Posterior cingulate gyrus (tissue), 11 donors: ENCODE measurements around the gene DCP1B.
"Not testable (repeated sequence)": the region's sequence is repeated elsewhere in the genome, so short reads cannot be mapped to it uniquely, and the experiment has no call there.

ENCODE experiments used
- DNase-seq, 10 donors: peaks; one replicate each; pipeline versions ENCODE4 v3.0.0 to v3.0.0-alpha.2; 2020 to 2021; ENCODE audit warnings: mixed read lengths in 3 of 10
- intact Hi-C: fragments of 100-400 bp; cut with DNase I; formaldehyde crosslinking; loops from one replicate; pipeline ENCODE4 v1.15.1; 2023

DCP1B gene

DNA sequence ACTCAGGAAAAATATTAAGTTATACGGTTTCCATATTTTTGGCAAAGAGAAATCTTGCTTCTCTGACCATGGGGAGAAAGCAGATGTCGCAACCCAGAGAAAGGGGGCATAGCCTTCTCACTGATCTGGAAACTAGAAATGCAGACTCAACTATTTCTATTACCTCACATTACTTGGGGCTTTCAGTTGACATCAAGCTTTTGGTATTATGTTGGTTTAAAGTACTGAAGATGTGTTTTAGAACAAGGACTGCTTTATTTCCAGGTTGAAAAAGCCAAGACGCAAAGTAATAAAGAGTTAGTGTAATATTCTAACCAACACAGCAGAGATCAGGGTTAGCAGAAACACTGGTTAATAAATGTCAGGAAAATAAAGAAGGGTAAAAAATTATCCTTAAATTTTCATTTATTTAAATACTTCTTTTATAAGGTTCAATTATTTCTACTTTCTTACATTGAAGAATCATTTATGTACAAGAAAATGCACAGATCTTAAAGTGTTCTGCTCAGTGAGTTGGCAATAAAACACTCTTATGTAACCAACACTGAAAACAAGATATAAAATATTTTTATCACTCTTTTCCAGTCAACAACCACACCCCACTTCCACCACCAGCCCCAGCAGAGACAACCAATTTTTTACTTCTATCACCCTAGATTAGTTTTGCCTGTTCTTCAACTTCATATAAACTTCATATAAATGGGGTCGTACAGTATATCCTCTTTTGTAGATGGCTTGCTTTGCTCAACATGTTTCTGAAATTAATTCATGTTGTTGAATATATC is 26.0 kb downstream of the DCP1B start:
- intact Hi-C loops, result no loop called here

DNA sequence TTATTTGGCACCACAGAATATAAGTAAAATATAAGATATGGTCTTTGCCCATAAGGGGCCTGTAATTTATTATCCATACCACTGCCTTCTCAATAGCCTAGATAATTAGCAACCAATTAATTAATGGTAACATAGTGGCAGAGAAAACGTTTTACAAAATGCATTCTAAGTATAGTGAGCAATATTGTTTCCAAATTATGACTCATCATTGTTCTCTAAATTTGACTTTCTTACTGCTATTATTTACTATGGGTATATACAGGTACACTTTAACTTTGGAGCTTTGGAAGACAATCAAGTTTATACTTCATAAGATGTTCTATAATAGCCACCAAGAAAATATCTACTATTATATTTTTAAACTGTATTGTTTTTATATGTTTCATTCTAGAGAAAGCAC is 26.7 kb downstream of the DCP1B start:
- DNase-seq, result no peak

More for the DNA sequence above, 26.0 kb downstream of the DCP1B start:
- no peak for DNase-seq

DNA sequence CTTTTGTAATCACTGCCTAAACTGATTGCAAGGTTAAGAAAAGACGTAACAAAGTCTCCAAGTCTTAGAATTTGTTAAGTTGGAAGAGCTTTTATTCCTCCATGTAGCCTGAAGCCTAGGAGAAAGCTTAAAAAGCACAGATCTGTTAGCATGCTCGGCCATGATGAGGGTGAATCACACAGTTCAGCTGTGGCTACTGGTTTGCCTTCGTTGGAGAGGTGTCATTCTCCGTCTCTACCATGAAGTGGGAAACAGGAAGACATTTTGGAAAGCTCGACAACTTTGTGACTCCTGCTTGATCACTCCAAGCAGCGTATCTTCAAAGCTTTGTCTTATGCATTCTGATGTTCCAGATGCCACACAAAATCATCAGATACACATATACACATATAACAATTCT is 27.1 kb downstream of the DCP1B start:
- no peak for DNase-seq
- intact Hi-C loops, result no loop called here

More for the DNA sequence above, 26.7 kb downstream of the DCP1B start:
- intact Hi-C loops, result no loop called here

DNA sequence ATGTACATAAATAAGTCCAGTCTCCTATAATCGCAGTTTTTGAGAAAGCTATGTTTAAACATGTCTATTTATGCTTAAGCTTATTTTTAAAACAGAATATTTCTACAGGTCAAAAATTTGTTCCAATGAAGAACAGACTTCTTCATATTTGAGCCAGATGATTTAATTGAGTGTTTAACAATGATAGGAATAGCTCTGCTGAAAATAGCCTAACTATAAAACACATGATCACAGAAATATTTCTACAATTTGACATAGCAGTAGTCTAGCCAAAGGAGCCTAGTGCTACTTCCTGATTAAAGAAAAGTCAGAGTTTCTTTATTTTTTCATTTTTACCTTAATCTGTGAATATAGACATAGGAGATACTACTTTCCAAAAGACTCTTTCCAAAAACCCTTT is 29.4 kb downstream of the DCP1B start:
- no peak for DNase-seq
- intact Hi-C loops, result no loop called here

DNA sequence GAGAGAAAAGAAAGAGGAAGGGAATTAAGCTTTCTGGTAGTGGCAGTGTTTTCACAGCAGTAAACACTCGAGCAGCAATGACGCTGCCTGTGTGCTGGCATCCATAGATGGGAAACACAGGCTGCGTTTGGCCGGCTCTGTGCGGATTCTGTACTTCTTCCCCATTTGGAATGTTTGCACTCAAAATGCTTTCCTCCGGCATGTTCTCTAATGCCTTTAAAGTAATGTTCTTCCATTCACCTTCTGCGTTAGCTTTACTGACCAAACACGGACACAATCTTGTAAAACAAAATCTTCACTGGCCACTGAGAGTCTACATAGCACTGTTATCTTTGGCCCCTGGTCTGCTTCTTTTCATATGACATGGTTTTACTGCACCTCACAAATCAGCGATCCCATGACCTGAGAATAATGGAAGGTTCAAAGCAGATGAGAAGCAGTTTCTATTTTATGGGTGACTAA is 31.4 kb downstream of the DCP1B start:
- peak in 8 of 10 donors; percentile 19 to 87 (median 40) for DNase-seq
- intact Hi-C loops, result no loop called here

DNA sequence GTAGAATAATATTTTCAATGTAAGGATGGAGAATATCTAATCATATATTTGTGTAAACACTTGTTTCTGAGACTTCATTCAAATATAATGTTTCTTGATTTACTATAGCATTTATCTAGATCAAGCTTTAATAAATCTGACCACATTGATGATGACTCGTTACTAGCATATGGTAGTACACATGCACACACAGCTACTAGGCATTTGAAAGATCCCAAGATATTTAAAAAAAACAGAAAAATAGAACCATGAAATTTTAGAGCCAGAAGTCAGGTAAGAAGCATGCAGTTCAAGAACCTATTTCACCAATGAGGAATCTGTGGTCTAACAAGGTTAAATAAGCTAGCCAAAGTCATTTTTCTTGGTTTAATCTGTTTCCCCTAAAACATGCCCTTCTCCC is 32.0 kb downstream of the DCP1B start:
- intact Hi-C loops, result no loop called here
- no peak for DNase-seq

DNA sequence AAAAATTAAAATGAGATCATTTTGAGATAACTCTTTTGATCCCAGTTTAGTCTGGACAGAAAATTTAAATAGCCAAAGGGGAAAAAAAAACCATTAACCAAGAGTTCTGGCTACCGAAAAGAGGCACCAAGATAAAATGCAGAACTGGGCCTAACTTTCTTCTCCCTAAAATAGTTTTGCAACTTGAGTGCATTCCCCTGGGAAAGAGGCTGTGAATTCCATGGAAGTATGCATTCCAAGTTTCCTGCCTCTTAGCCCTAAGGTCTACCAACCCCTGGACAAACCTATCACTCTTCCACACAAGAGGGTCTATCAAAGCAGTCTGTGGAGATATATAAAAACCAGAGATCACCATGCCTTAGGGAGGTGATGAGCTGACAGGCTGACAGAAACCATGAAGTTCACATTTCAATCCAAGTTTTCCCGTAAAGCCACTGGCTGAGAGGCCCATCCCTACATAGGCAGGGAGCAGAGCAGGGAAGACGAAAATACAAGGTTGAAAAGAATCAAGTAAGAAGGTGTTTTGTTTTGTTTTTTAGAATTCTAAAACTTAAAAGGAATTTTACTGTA is 33.8 kb downstream of the DCP1B start:
- intact Hi-C loops, result no loop called here
- DNase-seq, result no peak

DNA sequence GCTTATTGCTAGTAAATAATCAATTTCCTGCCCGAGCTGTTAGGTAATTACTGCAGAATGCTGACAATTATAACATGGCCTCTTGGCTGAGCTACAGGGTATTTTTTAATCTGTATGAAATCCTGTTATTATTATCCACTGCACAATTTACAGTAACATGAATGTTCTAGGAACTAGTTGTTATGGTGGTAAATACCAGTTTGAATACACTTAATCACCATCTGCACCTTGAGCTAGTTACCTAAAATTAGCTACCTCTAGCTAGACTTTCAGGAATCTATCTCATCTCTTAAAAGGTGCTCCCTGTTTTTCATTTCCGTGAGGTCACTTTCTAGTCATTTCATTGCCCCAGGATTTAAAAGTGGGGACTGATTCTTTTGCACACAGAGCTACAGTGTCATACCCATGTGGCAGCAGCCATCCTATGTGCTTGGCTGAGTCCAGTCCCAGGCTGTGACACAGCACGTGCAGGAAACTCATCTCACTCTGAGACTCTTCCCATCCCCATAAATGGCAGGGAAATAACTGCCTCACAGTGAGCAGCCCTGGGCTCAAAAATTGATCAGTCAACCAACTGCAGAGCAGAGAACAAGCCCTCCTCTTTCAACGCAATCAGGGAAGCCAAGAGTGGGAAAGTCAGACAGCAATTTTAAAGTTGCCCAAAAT is 37.6 kb downstream of the DCP1B start:
- no peak for DNase-seq
- intact Hi-C loops, result no loop called here

DNA sequence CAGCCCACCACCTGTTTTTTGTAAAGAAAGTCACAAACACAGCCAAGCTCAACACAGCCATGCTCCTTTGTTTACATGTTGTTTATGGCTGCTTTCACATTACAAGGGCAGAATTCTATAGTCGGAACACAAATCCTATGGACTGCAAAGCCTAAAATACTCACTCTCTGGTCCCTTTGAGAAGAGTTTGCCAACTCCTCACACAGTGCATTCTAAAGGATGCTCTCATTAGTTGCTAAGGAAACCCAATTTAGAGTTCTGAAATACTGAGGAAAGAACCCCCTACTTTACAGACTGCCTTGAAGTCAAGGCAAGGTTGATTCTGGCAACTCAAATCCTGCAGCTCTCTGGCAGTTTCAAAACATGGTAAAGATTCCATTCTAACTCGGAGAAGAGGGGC is 38.3 kb downstream of the DCP1B start:
- intact Hi-C loops, result no loop called here
- no peak for DNase-seq

DNA sequence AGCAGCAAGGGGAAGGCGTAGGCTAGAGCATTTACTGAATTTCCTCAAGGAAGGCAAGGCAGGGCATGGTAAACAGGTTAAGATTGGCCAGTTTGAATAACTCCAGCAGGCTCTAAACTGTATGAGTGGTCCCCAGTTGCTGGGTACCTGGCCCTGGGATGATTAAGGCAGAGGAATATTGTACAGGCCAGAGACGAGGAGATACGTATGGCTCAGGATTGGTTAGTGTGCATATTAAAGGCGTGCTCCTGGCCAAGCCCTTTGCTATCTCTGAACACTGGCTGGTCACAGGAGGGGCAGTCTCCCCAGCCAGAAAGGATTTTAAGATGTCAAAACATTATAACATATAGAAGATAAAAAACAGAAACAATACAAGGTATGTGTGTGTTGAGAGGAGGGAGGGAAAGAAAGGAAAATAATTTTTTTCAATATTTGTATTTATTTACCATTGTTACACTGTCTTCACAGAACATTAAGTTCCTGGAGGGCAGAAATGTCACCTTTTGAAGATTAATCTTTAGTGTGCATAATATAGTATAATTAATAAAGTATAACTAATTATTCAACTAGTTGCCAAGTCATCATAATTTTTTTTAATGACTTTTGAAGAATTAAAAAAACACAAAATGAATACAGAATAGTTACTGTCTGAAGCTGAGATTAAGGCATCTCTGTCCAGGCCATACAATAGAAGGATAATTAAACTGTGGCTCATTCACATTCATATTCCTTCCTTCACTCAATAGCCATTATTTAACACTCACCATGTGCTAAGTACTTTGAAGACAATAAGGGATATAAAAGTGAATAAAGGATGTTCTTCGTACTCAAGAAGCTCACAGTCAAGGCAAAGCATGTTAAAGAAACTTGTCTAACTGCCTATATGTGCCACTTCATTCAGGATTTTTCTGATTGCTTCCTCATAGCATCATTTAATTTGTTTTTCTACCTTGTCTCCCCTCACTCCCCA is 41.9 kb downstream of the DCP1B start:
- intact Hi-C loops, result no loop called here

DNA sequence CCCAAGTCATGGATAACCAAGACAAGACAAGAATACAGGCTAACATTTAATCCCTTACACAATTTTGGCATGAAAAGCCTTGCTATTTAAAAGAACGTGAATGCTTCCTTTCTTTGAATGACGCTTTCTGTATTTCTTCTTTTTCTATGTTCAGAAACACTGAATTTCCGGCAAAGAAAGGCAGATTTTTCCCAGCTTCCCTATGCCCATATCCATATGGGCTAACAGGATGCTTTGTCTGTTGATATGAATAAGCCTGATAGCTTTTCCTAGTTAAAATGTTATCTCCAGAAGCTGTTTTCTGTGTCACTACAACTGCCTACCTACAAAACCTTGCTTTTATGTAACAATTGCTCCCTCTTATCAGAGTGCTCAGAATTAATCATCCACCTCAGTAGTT is 47.5 kb downstream of the DCP1B start:
- intact Hi-C loops, result no loop called here
- DNase-seq, result no peak

More for the DNA sequence above, 41.9 kb downstream of the DCP1B start:
- DNase-seq, result no peak

DNA sequence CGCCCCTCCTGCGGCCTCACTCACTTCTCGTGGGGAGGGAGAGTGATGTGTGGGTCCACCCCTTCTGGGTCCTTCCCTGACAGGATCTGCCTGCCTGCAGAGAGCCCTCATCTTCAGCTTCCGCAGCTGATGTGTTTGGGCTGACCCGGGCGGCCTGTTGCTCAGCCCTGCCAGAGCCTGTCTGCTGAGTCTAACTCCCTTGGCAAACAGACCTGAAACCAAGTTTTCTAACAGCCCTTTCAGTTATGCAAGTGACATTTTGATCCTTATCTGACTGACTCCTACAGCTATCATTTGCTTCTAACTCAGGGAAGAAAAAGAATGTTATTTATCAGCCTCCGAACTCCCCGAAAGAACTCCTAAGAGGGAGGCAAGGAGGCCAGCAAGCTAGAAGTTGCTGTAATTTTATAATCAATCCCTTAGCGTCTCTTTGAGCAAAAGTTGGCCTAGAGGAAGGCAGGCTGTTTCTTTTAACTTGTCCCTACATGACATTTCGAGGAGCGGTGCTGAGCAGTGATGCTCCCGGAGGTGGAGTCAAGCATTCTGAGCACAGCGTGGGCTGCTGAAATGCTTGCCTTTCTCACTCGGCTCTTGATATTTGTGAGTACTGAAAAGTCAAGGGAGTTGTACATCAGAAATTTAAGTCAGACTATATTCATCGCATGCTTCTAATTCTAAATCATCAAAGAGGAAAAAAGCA is 54.3 kb downstream of the DCP1B start:
- peak in 5 of 10 donors; percentile 38 to 91 (median 81) for DNase-seq
- intact Hi-C loops, result loop anchor here (10.0 kb wide), 1 partner anchor 85 kb away; no protein-coding TSS in a partner anchor

DNA sequence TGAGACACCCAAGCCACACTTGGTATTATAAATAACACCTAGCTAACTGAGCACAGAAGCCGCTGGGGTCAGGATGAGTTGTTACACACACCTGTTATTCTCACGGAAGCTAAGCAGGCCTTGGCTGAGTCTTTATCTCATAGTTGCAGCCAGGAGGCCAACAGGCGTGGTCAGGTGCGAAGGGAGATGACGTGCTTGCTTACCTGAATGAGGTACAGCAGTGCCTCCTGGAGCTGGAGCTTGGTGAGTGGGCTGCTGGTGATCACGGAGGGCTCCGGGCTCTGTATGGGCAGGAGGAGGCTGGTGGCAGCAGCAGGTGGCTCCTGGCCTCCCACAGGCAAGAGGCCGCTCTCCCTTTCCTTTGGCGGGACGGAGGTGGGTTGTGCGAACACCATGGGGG is 55.4 kb downstream of the DCP1B start:
- DNase-seq, result no peak

DNA sequence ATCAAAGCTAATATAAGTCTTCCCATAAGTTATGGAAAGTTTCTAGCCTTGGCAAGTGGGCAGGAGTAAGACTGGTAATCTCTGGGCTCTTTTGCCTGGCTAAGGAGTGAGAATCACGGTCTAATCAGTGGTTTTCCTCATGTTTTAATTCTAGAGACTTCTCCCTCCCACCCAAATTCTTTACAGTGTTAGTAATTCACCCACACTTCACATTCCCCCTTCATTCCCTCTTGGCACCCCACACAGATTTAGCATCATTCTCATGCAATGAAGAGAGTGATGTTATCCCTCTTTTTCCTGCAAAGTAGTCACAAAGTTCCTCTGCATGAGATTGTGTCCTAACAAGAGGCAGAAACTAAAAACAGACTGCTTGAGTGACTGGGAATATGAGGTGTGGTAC is 57.2 kb downstream of the DCP1B start:
- intact Hi-C loops, result loop anchor here (10.0 kb wide), 1 partner anchor 88 kb away; no protein-coding TSS in a partner anchor
- DNase-seq, result no peak

More for the DNA sequence above, 55.4 kb downstream of the DCP1B start:
- intact Hi-C loops, result loop anchor here (10.0 kb wide), 1 partner anchor 86 kb away; no protein-coding TSS in a partner anchor

DNA sequence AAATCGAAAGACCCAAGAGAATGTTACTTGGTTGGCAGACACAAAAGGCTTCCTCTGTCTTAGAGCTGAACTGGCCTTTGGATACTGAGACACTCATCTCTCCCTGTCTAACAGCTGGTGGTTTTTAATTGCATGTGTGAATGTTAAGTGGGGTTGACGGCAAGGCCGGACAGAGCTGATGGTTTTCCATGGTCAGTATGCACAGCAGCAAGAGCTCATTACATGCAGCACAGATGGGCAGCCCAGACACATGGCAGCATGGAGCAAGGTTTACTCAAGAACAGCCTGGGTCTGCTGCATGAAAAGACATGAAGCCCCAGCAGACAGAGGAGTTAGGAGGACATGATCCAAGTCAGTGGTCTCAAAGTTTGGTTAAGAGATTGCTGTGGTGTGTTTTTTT is 58.0 kb downstream of the DCP1B start:
- intact Hi-C loops, result loop anchor here (10.0 kb wide), 1 partner anchor 89 kb away; no protein-coding TSS in a partner anchor
- no peak for DNase-seq

DNA sequence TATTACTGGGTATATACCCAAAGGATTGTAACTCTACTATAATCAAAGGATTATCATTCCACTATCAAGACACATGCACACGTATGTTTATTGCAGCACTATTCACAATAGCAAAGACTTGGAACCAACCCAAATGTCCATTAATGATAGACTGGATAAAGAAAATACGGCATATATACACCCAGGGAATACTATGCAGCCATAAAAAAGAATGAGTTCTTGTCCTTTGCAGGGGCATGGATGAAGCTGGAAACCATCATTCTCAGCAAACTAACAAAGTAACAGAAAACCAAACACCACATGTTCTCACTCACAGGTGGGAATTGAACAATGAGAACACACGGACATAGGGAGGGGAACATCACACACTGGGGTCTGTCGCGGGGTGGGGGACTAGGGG is 58.8 kb downstream of the DCP1B start:
- intact Hi-C loops, result loop anchor here (10.0 kb wide), 1 partner anchor 89 kb away; no protein-coding TSS in a partner anchor
- not testable (repeated sequence) for DNase-seq

DNA sequence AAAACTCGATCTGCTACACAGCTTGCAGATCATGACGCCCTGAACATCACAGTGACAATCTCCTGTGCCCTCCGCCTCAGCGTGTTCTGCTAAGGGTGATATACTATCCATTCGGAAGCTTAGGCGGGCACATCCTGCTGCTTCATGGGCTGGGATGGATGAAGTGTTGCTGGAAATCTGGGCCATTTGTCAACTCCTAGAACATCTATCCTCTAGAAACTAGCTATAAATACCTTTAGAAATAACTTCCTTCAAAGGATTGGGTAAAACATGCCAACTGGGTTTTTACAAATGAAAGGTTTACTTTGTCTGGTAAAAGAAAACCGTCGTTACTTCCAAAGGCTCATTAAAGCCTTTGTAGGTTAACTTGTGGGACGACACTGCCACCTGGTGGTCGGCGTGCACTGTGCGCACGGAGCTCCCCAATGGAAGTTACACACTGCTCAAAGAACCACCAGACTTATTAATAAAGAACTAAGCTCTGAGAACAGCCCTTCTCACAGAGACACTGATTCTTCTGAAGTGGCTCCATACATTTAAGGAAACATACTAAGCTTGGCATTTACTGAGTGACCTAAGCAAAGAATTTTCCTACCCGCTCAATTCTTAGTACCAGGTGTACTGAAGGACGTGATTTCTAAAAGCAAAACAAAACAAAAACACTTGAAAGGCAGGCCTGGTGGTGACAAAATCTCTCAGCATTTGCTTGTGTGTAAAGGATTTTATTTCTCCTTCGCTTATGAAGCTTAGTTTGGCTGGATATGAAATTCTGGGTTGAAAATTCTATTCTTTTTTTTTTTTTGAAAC is 64.3 kb downstream of the DCP1B start:
- intact Hi-C loops, result loop anchor here (1.0 to 10.0 kb wide), 4 partner anchors 95 to 308 kb away; no protein-coding TSS in a partner anchor
- peak; percentile 77 to 99 (median 92) for DNase-seq

DNA sequence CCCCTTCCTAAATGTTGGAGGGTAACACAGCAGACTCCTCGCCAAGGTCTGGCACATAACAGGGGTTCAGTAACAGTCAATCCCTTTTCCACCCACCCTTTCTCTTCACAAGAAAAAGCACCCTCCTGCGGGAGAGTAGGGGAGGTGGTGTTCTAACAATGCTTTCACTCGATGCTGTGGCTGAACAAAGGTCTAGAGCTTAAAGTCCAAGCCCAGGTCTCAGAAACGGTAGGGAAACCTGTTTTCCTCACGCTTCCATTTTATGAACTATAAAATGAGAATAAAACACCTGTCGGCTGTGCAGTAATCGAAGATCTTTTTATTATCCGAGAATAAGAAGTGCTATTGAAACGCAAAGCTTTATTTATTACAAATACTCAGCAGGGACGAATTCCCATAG is 64.9 kb downstream of the DCP1B start:
- no peak for DNase-seq
- intact Hi-C loops, result loop anchor here (2.0 kb wide), 1 partner anchor 287 kb away; no protein-coding TSS in a partner anchor
